NCI-H2196 treated with DMSO at 0.1 percent for 48 hours (cell line): ENCODE results near the gene RIMS1.

Experiments
- DNase-seq: peaks from one replicate; lab custom pipeline; 2025; ENCODE audit not compliant: unreplicated experiment; lab: John Stamatoyannopoulos, UW

RIMS1 gene

GRCh38 chr6:72218125-72218524 is 331.8 kb downstream of the RIMS1 start:
- no peak for DNase-seq

GRCh38 chr6:72219536-72219935 is 333.2 kb downstream of the RIMS1 start:
- no peak for DNase-seq

GRCh38 chr6:72238021-72238420 is 351.7 kb downstream of the RIMS1 start:
- no peak for DNase-seq

- no peak for DNase-seq
Observed at GRCh38 chr6:72238900-72239299, 352.6 kb downstream of the RIMS1 start.

GRCh38 chr6:72245565-72245964 is 359.2 kb downstream of the RIMS1 start:
- DNase-seq, result no peak

- DNase-seq, result no peak
Observed at GRCh38 chr6:72246926-72247325, 360.6 kb downstream of the RIMS1 start.

- DNase-seq, result no peak
Observed at GRCh38 chr6:72248621-72249020, 362.3 kb downstream of the RIMS1 start.

GRCh38 chr6:72250664-72251063 is 364.3 kb downstream of the RIMS1 start:
- no peak for DNase-seq

GRCh38 chr6:72260489-72260888 is 374.1 kb downstream of the RIMS1 start:
- no peak for DNase-seq

GRCh38 chr6:72261554-72261953 is 375.2 kb downstream of the RIMS1 start:
- no peak for DNase-seq

GRCh38 chr6:72262254-72262653 is 375.9 kb downstream of the RIMS1 start:
- DNase-seq, result no peak

- no peak for DNase-seq
Observed at GRCh38 chr6:72267470-72267869, 381.1 kb downstream of the RIMS1 start.

- no peak for DNase-seq
Observed at GRCh38 chr6:72271531-72271930, 385.2 kb downstream of the RIMS1 start.

- no peak for DNase-seq
Observed at GRCh38 chr6:72272958-72273357, 386.6 kb downstream of the RIMS1 start.

GRCh38 chr6:72275888-72276287 is 389.5 kb downstream of the RIMS1 start:
- DNase-seq, result no peak

GRCh38 chr6:72282201-72282600 is 395.9 kb downstream of the RIMS1 start:
- no peak for DNase-seq

- DNase-seq, result no peak
Observed at GRCh38 chr6:72283571-72283970, 397.2 kb downstream of the RIMS1 start.

GRCh38 chr6:72286911-72287311 is 400.6 kb downstream of the RIMS1 start:
- no peak for DNase-seq

- DNase-seq, result no peak
Observed at GRCh38 chr6:72287801-72288200, 401.5 kb downstream of the RIMS1 start.

GRCh38 chr6:72288592-72288991 is 402.2 kb downstream of the RIMS1 start:
- DNase-seq, result no peak

- DNase-seq, result no peak
Observed at GRCh38 chr6:72290620-72291019, 404.3 kb downstream of the RIMS1 start.

- no peak for DNase-seq
Observed at GRCh38 chr6:72296375-72296774, 410.0 kb downstream of the RIMS1 start.

GRCh38 chr6:72305971-72306370 is 419.6 kb downstream of the RIMS1 start:
- DNase-seq, result no peak
